Cerebellar cortex (tissue), 1 donor: Measurements from ENCODE around the gene RETREG2.

Source experiments
- DNase-seq: peaks from one replicate; pipeline ENCODE4 v3.0.0-alpha.2; 2015; ENCODE audit warnings: low spot score

The RETREG2 gene

GRCh38 chr2:219177552-219178376, at the start of gene RETREG2:
Gene RETREG2 (plus strand): TSS chr2:219178275. CDS start chr2:219178353, 78 bp downstream.
- DNase-seq: peak; percentile 84

- no peak for DNase-seq
Observed at GRCh38 chr2:219128396-219128795, 49.7 kb upstream of the RETREG2 start.

GRCh38 chr2:219129589-219129988, 48.5 kb upstream of the RETREG2 start:
- DNase-seq: no peak

GRCh38 chr2:219131327-219131726, 46.7 kb upstream of the RETREG2 start:
- no peak for DNase-seq

- DNase-seq: no peak
Observed at GRCh38 chr2:219131744-219132143, 46.3 kb upstream of the RETREG2 start.

- DNase-seq: no peak
Observed at GRCh38 chr2:219133976-219134375, 44.1 kb upstream of the RETREG2 start.

GRCh38 chr2:219140722-219141121, 37.4 kb upstream of the RETREG2 start:
- no peak for DNase-seq

- no peak for DNase-seq
Observed at GRCh38 chr2:219142329-219142728, 35.7 kb upstream of the RETREG2 start.

- DNase-seq: no peak
Observed at GRCh38 chr2:219149667-219150066, 28.4 kb upstream of the RETREG2 start.

- DNase-seq: peak; percentile 87
Observed at GRCh38 chr2:219155054-219155644, 22.9 kb upstream of the RETREG2 start.

GRCh38 chr2:219157396-219157795, 20.7 kb upstream of the RETREG2 start:
- DNase-seq: no peak

- DNase-seq: no peak
Observed at GRCh38 chr2:219158025-219158424, 20.1 kb upstream of the RETREG2 start.

GRCh38 chr2:219158586-219158985, 19.5 kb upstream of the RETREG2 start:
- DNase-seq: no peak

GRCh38 chr2:219159771-219160185, 18.3 kb upstream of the RETREG2 start:
- no peak for DNase-seq

- peak; percentile 97 for DNase-seq
Observed at GRCh38 chr2:219160186-219161017, 17.7 kb upstream of the RETREG2 start, which contains the start of gene NHEJ1. Gene NHEJ1 (minus strand): TSS chr2:219160815. CDS start chr2:219158362, 2,453 bp downstream.

GRCh38 chr2:219161097-219161496, 17.0 kb upstream of the RETREG2 start:
- DNase-seq: no peak

- DNase-seq: no peak
Observed at GRCh38 chr2:219163156-219163555, 14.9 kb upstream of the RETREG2 start.

GRCh38 chr2:219165058-219165911, 12.8 kb upstream of the RETREG2 start:
- DNase-seq: no peak

GRCh38 chr2:219167997-219168396, 10.1 kb upstream of the RETREG2 start:
- DNase-seq: no peak

- no peak for DNase-seq
Observed at GRCh38 chr2:219168526-219168925, 9.5 kb upstream of the RETREG2 start.

- no peak for DNase-seq
Observed at GRCh38 chr2:219168932-219169331, 9.1 kb upstream of the RETREG2 start.
